Mesendoderm (in vitro differentiated cells): Measurements from ENCODE around the gene FOXC2.

Experiments used
- DNase-seq: peaks from one replicate; pipeline ENCODE4 v3.0.0; 2013
- H2AK5ac ChIP-seq: 2 replicates; pipeline ENCODE4 v1.6.1; 2013; ENCODE audit warnings: low read length, inconsistent platforms
- H2BK120ac ChIP-seq: 2 replicates; pipeline ENCODE4 v1.6.1; 2013; ENCODE audit warnings: low read depth, mild to moderate bottlenecking, low read length, moderate library complexity, mixed read lengths
- H2BK15ac ChIP-seq: replicated peaks from 2 replicates; pipeline ENCODE4 v1.6.1; 2013; ENCODE audit warnings: low read depth, mild to moderate bottlenecking, moderate library complexity
- H2BK5ac ChIP-seq: 2 replicates; pipeline ENCODE4 v1.6.1; 2013; ENCODE audit warnings: low read length, inconsistent platforms
- H3K18ac ChIP-seq: 2 replicates; pipeline ENCODE4 v1.6.1; 2013; ENCODE audit warnings: mild to moderate bottlenecking, low read length, mixed read lengths
- H3K23ac ChIP-seq: one replicate; pipeline ENCODE4 v1.6.1; 2013; ENCODE audit warnings: low read length
- H3K27ac ChIP-seq: 2 replicates; pipeline ENCODE4 v1.5.1; 2013; ENCODE audit warnings: low read depth, mild to moderate bottlenecking, inconsistent platforms, low read length, moderate library complexity
- H3K27me3 ChIP-seq: 2 replicates; pipeline ENCODE4 v1.6.1; 2013; ENCODE audit warnings: low read length, control low read depth, mild to moderate bottlenecking, inconsistent platforms; ENCODE audit not compliant: insufficient read depth, poor library complexity
- H3K36me3 ChIP-seq: 2 replicates; pipeline ENCODE4 v1.6.1; 2013; ENCODE audit warnings: low read length, inconsistent platforms; ENCODE audit not compliant: control insufficient read depth, insufficient read depth
- H3K4ac ChIP-seq: one replicate; pipeline ENCODE4 v1.6.1; 2013; ENCODE audit warnings: low read depth, mild to moderate bottlenecking, low read length, moderate library complexity
- H3K4me1 ChIP-seq: 2 replicates; pipeline ENCODE4 v1.6.1; 2013; ENCODE audit warnings: low read depth, low read length, inconsistent platforms; ENCODE audit not compliant: control insufficient read depth
- H3K4me2 ChIP-seq: 2 replicates; pipeline ENCODE4 v1.6.1; 2013; ENCODE audit warnings: low read length
- H3K4me3 ChIP-seq: 2 replicates; pipeline ENCODE4 v1.5.1; 2013; ENCODE audit warnings: mild to moderate bottlenecking, low read length
- H3K56ac ChIP-seq: one replicate; pipeline ENCODE4 v1.6.1; 2013; ENCODE audit warnings: low read length
- H3K79me1 ChIP-seq: 2 replicates; pipeline ENCODE4 v1.6.1; 2013; ENCODE audit warnings: low read length, inconsistent platforms
- H3K79me2 ChIP-seq: 2 replicates; pipeline ENCODE4 v1.6.1; 2013; ENCODE audit warnings: mild to moderate bottlenecking, low read length; ENCODE audit not compliant: control insufficient read depth, insufficient read depth
- H3K9ac ChIP-seq: 2 replicates; pipeline ENCODE4 v1.6.1; 2013; ENCODE audit warnings: low read length, inconsistent platforms
- H4K5ac ChIP-seq: one replicate; pipeline ENCODE4 v1.6.1; 2013; ENCODE audit warnings: low read length
- H4K8ac ChIP-seq: one replicate; pipeline ENCODE4 v1.6.1; 2013; ENCODE audit warnings: low read depth, mild to moderate bottlenecking, control low read depth, low read length, moderate library complexity
- WGBS: extraction: QIAGEN DNeasy Blood & Tissue Kit; methylation state at CpG from one replicate; pipeline ENCODE4 v1.1.7; 2013; ENCODE audit warnings: low lambda C conversion rate, missing lambda C conversion rate; ENCODE audit not compliant: insufficient coverage; ENCODE audit errors: extremely low coverage; 5-methylcytosine and 5-hydroxymethylcytosine counted together

FOXC2 gene

GRCh38 chr16:86610779-86611524 lies 44.3 kb downstream of the FOXC2 start:
- DNase-seq, result no peak
- Histone ChIP-seq H3K4ac (no peak overlapping the region), H2BK5ac (no peak overlapping the region), H3K4me1 (no peaks in the 10 kb centered on the region), H2AK5ac (no peak overlapping the region), H3K4me2 (no peak overlapping the region), H2BK15ac (no peak overlapping the region), H3K9ac (no peak overlapping the region), H3K4me3 (no peak overlapping the region), H3K36me3 (no peaks in the 10 kb centered on the region), H3K18ac (no peak overlapping the region), H4K5ac (no peak overlapping the region), H3K23ac (no peak overlapping the region), H2BK120ac (no peak overlapping the region), H4K8ac (no peak overlapping the region), H3K27me3 (no peaks in the 10 kb centered on the region), H3K56ac (no peak overlapping the region), H3K79me1 (no peaks in the 10 kb centered on the region), H3K27ac (no peak overlapping the region), H3K79me2 (no peaks in the 10 kb centered on the region)
- WGBS, result no CpG with 5 or more reads among the region's 18 CpGs

- H3K36me3 ChIP-seq, result no peaks in the 10 kb centered on the region
- H3K27ac ChIP-seq, result no peak overlapping the region
- DNase-seq, result no peak
- H3K79me1 ChIP-seq, result no peaks in the 10 kb centered on the region
- no peak overlapping the region for H3K4ac ChIP-seq
- no peak overlapping the region for H2BK5ac ChIP-seq
- no peaks in the 10 kb centered on the region for H3K27me3 ChIP-seq
- H3K9ac ChIP-seq, result no peak overlapping the region
- no peak overlapping the region for H3K4me2 ChIP-seq
- no peak overlapping the region for H4K8ac ChIP-seq
- H3K18ac ChIP-seq, result no peak overlapping the region
- no peaks in the 10 kb centered on the region for H3K4me1 ChIP-seq
- no peak overlapping the region for H4K5ac ChIP-seq
- no peak overlapping the region for H3K4me3 ChIP-seq
- H2AK5ac ChIP-seq, result no peak overlapping the region
- H2BK120ac ChIP-seq, result no peak overlapping the region
- H3K23ac ChIP-seq, result no peak overlapping the region
- no peak overlapping the region for H2BK15ac ChIP-seq
- WGBS, result no CpG with 5 or more reads among the region's 7 CpGs
- no peaks in the 10 kb centered on the region for H3K79me2 ChIP-seq
- no peak overlapping the region for H3K56ac ChIP-seq
These were observed 44.9 kb downstream of the FOXC2 start for GRCh38 chr16:86611525-86611855.

- H3K18ac ChIP-seq, result no peak overlapping the region
- WGBS, result no CpG with 5 or more reads among the region's 3 CpGs
- no peak overlapping the region for H3K4me2 ChIP-seq
- no peak overlapping the region for H3K56ac ChIP-seq
- no peaks in the 10 kb centered on the region for H3K79me1 ChIP-seq
- H4K5ac ChIP-seq, result no peak overlapping the region
- H3K4ac ChIP-seq, result no peak overlapping the region
- H3K23ac ChIP-seq, result no peak overlapping the region
- no peak overlapping the region for H2BK120ac ChIP-seq
- no peaks in the 10 kb centered on the region for H3K79me2 ChIP-seq
- no peak overlapping the region for H2BK5ac ChIP-seq
- no peak overlapping the region for H4K8ac ChIP-seq
- no peak for DNase-seq
- no peaks in the 10 kb centered on the region for H3K36me3 ChIP-seq
- no peak overlapping the region for H2BK15ac ChIP-seq
- H3K4me3 ChIP-seq, result no peak overlapping the region
- H3K4me1 ChIP-seq, result no peaks in the 10 kb centered on the region
- H2AK5ac ChIP-seq, result no peak overlapping the region
- no peak overlapping the region for H3K9ac ChIP-seq
- H3K27me3 ChIP-seq, result no peaks in the 10 kb centered on the region
- H3K27ac ChIP-seq, result no peak overlapping the region
These were observed 45.3 kb downstream of the FOXC2 start for GRCh38 chr16:86611941-86612340.

GRCh38 chr16:86614699-86615098 lies 48.1 kb downstream of the FOXC2 start:
- H3K27ac ChIP-seq, result no peak overlapping the region
- no CpG with 5 or more reads among the region's 5 CpGs for WGBS
- no peak for DNase-seq
- H2AK5ac ChIP-seq, result no peak overlapping the region
- no peak overlapping the region for H3K4ac ChIP-seq
- H3K4me1 ChIP-seq, result no peaks in the 10 kb centered on the region
- H3K79me2 ChIP-seq, result no peaks in the 10 kb centered on the region
- H3K79me1 ChIP-seq, result no peaks in the 10 kb centered on the region
- no peaks in the 10 kb centered on the region for H3K27me3 ChIP-seq
- H4K5ac ChIP-seq, result no peak overlapping the region
- no peak overlapping the region for H3K9ac ChIP-seq
- H2BK120ac ChIP-seq, result no peak overlapping the region
- no peak overlapping the region for H3K18ac ChIP-seq
- no peak overlapping the region for H2BK15ac ChIP-seq
- no peak overlapping the region for H3K4me2 ChIP-seq
- H4K8ac ChIP-seq, result no peak overlapping the region
- no peaks in the 10 kb centered on the region for H3K36me3 ChIP-seq
- H3K56ac ChIP-seq, result no peak overlapping the region
- H3K4me3 ChIP-seq, result no peak overlapping the region
- H3K23ac ChIP-seq, result no peak overlapping the region
- no peak overlapping the region for H2BK5ac ChIP-seq

- no peak for DNase-seq
- H3K79me2 ChIP-seq, result no peaks in the 10 kb centered on the region
- no peak overlapping the region for H2AK5ac ChIP-seq
- no CpG with 5 or more reads among the region's 5 CpGs for WGBS
- H3K4me2 ChIP-seq, result no peak overlapping the region
- no peak overlapping the region for H2BK120ac ChIP-seq
- H3K56ac ChIP-seq, result no peak overlapping the region
- H4K5ac ChIP-seq, result no peak overlapping the region
- H3K4me1 ChIP-seq, result no peaks in the 10 kb centered on the region
- H3K79me1 ChIP-seq, result no peaks in the 10 kb centered on the region
- no peak overlapping the region for H2BK5ac ChIP-seq
- H3K4ac ChIP-seq, result no peak overlapping the region
- H4K8ac ChIP-seq, result no peak overlapping the region
- no peak overlapping the region for H3K9ac ChIP-seq
- no peak overlapping the region for H3K4me3 ChIP-seq
- no peak overlapping the region for H3K23ac ChIP-seq
- no peak overlapping the region for H3K18ac ChIP-seq
- no peaks in the 10 kb centered on the region for H3K27me3 ChIP-seq
- H2BK15ac ChIP-seq, result no peak overlapping the region
- no peaks in the 10 kb centered on the region for H3K36me3 ChIP-seq
- no peak overlapping the region for H3K27ac ChIP-seq
These were observed 50.3 kb downstream of the FOXC2 start for GRCh38 chr16:86616906-86617305.
